DMS53 (cell line): Measurements from ENCODE around the gene RNF213.
A peak's percentile ranks its signal among the peaks of the same experiment; 100 is the strongest.
"Not testable (repeated sequence)": the region's sequence is repeated elsewhere in the genome, so short reads cannot be mapped to it uniquely, and the experiment has no call there.

Source experiments
- DNase-seq: peaks from one replicate; lab custom pipeline; 2025; lab: John Stamatoyannopoulos, UW

Gene RNF213

DNA sequence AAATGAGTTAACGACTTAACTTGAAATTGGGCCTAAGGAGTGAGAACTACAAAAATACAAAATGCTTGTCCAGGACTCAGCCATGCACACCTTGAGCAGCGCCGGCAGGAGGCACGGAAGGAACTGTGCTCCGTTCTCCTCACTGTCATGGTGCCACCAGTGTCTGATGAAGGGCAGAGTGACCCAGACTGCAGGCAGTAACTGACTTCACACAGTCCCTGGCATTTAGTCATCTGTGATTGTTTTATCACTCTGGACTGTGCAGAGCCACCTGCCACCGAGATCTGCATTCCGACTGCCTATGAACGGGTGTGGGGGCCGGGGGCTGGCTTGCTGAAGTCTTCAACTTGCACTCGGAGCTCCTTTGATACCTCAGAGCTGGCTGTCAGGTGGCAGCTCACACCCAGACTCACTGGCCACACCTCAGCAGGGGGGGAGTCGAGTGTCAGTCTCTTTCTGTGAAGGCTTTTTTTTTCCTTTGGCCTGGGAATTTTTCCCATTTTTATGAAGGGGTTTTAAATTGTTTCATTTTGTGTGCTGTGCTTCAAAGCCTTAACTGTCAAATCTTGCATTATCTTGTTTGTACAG, 134.1 kb downstream of the RNF213 start:
- DNase-seq = no peak

DNA sequence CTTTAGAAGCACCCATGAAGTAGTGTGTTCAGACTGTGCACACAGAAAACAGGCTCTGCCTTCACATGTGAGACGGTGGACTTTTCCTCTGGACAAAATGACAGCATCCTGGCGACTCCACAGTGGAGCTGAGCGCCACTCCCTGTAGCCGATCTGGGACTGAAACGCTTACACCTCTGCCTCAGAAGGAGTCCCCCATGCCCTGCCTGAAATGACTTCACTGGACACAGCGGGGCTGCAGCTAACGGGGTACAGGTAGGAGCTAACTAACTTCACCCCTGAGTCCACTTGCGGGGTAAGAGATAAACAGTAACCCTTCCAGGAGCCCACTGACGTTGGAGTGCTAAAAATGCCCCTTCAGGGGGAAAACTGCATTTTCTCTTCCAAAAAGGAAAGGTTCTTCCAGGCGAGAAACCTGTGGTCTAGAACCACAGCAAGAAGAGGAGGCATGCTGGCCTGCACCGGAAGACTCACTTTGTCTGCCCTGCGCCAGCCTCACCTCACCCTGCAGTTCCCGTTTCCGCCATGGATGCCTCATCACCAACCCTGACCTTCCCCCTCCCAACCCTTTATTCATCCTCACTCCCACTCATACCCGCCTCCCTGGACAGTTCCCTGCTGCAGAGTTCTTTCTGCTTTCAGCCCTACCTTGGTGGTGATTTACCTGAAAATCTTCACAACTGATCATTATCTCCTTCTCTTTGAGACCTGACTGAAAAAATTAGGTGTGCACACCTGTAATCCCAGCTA, 134.9 kb downstream of the RNF213 start:
- DNase-seq = no peak

DNA sequence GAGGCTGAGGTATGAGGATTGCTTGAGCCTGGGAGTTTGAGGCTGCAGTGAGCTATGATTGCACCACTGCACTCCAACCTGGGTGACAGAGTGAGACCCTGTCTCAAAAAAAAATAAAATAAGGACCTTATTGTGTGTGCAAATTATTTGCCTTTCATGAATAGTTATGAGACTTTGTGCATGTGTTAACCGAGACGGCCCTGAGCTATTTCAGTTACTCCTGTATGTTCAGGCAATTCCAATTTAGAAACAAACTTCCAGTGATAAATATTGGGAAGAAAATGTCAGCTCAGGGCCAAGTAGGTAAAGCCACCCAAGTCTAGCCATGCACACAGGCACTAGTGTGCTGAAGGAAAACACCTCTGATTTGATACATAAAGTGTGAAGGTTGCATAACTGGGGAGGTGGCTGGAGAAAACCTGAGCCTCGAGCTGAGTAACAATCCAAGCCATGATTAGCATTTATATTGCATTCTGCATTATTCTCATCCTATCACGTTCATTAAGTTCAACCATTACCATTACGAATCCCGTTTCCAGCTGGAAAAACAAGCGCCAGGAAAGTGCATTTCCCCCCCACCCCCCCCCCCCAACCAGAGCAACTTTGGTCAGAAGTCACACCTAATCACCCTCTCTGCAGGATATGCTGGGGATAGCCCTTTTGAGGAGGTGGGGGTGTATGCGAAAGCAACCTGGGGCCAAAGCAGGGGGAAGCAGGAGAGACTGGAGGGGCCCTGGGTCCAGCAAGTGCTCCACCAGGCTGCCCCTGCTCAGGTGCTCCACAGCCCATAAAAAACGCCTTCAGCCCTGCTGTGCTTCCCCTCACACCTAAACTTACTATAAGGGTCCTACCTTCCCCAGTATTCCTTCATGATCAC, 135.7 kb downstream of the RNF213 start:
- no peak for DNase-seq

DNA sequence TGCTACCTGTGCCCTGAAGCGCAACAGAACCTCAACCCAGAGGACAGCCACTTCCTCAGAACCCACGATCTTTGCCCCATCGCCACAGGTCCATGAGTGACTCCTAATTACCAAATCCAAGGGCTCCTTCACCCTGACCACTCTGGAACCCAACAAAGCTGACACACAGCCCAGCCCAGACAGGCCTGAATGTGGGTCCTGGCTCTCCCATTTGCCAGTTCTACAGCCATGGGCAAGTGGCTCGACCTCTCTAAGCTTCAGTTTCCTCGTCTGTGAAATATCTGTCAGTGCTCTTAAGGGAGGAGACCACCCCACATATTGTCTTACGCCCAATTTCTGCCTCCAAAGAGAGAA, 136.4 kb downstream of the RNF213 start:
- DNase-seq = no peak

DNA sequence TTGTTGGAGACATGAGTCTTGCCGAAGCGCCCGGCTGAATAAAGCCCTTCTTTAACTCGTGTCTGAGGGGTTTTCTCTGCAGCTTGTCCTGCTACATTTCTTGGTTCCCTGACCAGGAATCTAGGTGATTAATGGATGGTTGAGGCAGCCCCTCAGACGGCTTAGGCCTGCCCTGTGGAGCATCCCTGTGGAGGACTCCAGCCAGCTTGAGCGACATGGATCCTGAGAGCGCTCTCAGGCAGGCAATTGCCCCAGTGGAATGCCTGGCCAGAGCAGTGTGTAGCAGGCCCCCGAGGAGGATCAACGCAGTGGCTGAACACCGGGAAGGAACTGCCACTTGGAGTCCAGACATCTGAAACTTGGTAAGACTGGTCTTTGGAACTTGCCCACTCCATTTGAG, 137.0 kb downstream of the RNF213 start:
- DNase-seq = no peak

DNA sequence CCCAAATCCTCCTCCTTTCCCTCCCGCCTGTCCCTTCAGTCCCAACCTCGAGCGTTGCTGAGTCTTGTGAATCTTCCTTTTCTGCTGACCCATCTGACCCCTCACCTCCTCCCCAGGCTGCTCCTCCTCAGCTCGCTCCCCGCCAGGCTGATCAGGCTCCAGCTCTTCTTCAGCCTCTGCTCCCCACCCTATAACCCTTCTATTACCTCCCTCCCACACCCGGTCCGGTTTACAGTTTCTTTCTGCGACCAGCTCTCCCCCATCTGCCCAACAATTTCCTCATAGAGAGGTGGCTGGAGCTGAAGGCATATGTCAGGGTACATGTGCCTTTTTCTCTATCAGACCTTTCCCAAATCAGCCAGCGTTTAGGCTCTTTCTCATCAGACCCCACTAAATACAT, 140.4 kb downstream of the RNF213 start:
- not testable (repeated sequence) for DNase-seq

DNA sequence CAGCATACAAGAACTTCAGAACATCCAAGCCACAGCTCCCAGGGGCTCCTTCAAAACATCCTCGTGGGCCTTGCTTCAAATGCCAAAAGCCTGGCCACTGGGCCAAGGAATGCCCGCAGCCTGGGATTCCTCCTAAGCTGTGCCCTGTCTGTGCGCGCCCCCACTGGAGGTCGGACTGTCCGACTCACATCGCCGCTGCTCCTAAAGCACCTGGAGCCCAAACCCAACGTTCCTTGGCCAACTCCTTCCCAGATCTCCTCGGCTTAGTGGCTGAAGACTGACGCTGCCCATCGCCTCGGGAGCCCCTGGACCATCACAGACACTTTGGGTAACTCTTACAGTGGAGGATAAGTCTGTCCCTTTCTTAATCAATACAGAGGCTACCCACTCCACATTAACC, 141.4 kb downstream of the RNF213 start:
- not testable (repeated sequence) for DNase-seq

DNA sequence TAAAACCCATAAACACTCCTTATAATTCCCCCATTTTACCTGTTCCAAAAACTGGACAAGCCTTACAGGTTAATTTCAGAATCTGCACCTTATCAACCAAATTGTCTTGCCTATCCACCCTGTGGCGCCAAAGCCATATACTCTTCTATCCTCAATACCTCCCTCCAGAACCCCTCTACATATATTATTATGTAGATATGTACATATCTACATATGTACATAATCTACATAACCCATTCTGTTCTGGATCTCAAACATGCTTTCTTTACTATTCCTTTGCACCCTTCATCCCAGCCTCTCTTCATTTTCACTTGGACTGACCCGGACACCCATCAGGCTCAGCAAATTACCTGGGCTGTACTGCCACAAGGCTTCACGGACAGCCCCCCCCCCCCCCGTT, 142.3 kb downstream of the RNF213 start:
- no peak for DNase-seq

DNA sequence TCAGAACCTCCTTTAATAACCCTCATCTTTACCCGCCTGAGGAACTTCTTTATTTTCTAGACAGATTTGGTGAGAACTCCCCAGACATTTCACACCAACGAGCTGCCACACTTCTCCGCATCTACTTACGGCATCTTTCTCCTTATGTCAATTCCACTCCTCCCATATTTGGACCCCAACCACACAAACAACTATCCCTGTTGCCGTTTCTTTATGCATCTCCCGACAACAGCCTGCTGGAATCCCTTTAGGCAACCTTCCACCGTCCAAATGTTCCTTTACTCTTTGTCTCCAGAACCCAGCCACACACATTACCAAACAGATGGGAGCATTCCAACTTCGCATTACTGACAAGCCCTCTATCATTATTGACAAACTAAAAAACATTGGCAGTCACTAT, 145.5 kb downstream of the RNF213 start:
- no peak for DNase-seq

DNA sequence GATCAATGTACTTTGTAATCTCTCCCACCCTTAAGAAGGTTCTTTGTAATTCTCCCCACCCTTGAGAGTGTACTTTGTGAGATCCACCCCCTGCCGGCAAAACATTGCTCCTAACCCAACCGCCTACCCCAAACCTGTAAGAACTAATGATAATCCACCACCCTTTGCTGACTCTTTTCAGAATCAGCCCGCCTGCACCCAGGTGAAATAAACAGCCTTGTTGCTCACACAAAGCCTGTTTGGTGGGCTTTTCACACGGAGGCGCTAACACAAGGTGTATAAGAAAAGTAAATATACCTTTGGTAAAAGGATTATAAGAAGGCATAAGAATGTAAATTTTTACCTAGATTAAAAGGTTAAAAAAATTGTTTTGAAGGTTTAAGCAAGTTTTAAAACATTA, 147.3 kb downstream of the RNF213 start:
- DNase-seq = not testable (repeated sequence)

DNA sequence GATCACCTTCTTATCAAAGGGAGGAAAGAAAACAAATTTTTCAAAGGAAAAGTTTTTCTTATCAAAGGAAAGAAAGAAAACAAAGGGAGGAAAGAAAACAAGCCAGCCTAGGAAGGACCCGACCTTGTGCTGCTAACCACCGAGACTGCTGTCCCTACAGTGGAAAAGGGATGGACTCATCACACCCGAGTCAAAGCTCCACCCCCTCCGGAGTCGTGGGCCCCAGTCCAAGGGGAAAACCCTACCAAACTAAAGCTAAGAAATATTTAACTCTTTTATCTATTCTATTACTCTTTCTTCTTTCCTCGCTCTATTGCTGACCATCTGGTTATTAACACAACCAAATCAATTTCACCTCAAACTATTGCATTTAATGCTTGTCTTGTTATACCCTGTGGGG, 148.2 kb downstream of the RNF213 start:
- DNase-seq = no peak

DNA sequence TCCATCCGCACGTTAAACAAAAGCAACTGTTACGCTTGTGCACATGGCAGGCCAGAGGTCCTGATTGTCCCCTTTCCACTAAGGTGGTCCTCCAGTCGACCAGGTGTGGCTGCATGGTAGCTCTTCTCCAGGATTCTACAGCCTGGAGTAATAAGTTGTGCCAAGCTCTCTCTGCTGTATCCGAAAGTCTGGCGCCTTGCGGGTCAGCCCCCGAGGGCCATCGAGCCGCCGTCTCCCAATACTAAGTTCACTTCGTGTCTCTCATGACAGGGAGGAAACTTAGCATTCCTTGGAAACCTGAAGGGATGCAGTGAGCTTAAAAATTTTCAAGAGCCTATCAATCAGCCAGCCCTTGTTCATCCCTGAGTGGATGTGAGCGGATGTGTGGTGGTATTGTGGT, 149.0 kb downstream of the RNF213 start:
- DNase-seq = no peak

DNA sequence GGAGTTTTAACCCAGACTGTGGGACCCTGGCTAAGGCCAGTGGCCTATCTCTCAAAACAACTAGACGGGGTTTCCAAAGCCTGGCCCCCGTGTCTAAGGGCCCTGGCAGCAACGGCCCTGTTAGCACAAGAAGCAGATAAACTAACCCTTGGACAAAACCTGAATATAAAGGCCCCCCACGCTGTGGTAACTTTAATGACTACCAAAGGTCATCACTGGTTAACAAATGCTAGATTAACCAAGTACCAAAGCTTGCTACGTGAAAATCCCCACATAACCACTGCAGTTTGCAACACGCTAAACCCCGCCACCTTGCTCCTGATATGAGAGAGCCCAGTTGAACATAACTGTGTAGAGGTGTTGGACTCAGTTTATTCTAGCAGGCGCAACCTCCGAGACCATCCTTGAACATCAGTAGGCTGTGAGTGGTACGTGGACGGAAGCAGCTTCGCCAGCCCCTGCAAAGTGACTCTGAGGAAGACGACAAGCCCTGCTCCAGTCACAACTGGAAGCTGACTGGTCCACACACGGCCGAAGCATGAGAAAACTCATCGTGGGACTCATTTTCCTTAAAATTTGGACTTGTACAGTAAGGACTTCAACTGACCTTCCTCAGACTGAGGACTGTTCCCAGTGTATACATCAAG, 149.9 kb downstream of the RNF213 start:
- DNase-seq = not testable (repeated sequence)

DNA sequence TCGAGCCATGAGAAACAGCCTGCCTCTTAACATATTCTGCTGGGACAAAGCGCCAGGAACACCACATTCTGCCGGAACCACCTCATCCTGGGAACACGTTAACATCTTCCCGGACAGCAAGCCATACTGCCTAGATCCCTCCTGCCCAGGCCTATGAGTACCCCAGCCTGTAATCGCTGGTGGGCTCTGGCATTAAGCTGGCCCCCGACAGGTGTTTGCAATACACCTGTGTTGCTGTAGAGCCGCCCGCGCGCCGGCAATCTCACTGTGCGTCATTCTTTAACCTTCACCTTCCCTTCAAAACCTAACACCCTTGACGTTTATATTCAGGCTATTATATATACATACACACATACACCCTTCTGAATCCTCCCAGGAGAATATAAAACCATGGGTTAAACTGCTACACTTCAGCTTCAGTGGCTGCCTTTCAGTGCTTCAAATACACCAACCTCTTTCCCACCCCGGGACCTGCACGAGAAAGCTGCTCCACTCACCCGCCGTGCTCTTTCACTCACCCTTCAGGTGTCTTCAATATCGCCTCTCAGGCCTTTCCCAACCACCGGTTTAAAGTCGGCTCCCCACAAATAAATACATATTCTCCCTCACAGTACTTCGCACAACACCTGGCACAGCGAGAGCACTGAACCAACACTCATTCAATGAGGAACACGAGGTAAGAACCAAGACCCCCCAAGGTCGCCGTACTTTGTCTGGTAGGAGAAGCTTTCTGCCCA, 153.3 kb downstream of the RNF213 start:
- peak; percentile 73 for DNase-seq

DNA sequence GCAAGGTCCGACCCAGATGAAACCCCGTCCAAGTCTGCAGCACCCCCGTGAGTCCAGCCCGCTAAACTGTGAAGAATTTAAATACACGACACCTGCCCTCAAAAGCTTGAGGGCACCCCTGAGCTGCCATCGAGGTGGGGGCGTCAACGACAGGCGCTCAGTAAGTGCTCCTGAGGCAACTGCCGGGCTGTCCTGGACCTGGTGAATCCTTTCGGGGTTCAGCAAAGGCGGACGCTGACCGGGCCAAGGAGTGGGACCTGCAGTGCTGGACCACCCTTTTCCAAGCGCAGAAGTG, 153.8 kb downstream of the RNF213 start:
- DNase-seq = no peak

DNA sequence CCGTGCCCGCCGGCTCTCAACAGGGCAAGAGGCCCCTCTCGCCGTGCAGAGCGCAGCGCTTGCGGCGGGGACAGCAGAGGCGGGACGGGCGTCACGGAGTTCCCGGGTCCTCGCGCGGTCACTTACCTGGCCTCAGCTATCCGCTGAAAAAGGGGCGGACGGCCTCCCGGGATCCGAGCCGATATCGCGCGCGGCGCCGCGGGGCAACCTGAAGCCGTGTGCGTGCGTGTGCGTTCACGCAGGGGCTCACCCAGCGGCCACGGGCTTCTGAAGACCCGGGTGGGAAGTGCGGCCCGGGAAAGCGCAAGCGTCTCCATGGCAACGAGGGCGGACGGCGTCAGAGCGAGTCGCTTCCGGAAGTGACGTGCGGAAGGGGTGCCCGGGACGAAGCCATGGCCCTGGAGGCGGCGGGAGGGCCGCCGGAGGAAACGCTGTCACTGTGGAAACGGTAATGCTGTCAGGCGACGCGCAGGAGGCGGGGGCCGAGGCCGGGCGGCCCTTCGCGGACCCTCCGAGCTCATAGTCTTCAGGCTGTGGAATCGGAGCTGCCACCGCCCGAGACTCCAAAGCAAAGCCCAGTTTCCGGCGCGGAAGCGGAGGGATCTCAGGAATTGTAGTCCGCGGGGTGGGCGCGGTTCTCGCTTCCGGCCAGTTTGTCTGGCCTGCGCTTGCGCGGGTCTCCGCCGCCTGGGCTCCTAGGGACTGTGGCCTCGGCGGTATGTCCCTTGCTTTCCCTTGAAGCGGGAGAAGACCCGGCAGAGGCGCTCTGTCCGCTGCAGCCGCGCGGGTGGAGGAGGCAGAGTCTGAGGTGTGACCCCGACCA, 154.4 kb downstream of the RNF213 start, which contains the start of gene ENDOV:
Gene ENDOV, plus strand, starts transcription at position 365 of the 823 bp plus-strand sequence. Its CDS starts 28 bp downstream, at position 393.
- peak; percentile 98 for DNase-seq

DNA sequence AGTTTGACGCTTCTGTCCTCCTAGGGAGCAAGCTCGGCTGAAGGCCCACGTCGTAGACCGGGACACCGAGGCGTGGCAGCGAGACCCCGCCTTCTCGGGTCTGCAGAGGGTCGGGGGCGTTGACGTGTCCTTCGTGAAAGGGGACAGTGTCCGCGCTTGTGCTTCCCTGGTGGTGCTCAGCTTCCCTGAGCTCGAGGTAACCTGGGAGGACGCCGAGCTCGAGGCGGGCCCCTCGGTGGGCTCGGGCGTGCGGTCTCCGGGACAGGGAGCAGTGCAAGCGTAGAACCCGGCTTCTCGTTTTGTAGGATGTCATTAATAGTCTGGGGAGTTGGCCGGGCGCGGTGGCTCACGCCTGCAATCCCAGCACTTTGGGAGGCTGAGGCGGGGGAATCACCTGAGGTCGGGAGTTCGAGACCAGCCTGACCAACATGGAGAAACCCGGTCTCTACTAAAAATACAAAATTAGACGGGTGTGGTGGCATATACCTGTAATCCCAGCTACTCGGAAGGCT, 155.0 kb downstream of the RNF213 start:
- DNase-seq = no peak

DNA sequence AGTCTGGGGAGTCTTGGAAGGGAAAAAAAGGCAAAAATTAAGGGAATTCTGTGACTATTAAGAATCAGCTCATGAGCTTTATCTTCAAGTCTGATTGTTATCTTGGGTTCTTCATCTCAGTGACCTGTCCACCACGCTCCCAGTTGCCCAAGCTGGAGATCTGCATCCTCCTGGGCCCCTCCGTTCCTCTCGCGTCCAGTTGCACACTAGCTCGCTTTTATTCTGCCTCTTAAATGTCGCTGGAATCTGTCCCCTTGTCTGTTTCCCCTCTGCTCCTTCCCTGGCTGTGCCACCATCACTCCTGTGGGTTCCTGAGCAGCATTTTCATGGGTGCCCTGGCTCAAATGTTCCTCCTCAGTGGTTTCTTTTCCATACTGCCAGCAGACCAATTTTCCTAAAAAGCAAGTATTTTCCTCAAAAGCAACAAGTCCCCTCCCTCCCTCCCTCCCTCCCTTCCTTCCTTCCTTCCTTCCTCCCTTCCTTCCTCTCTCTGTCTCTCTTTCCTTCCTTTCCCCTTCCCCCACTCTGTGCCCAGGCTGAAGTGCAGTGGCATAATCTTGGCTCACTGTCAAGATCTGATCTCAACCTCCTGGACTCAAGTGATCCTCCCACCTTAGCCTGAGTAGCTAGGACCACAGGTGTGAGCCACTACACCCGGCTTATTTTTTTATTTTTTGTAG, 155.7 kb downstream of the RNF213 start:
- no peak for DNase-seq

DNA sequence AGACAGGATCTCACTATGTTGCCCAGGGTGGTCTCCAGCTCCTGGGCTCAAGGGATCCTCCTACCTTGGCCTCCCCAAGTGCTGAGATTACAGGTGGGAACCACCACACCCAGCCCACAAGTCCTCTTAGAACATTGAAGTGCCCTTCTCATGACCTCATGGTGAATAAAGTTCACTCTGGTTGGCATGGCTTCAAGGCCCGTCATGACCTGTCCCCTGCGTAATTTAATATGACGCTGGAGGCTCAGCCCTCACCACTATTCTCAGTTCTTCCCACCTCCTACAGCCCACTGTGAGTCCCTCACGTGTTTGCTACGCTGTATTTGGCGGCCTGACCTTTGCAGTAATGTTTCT, 156.3 kb downstream of the RNF213 start:
- DNase-seq = no peak

DNA sequence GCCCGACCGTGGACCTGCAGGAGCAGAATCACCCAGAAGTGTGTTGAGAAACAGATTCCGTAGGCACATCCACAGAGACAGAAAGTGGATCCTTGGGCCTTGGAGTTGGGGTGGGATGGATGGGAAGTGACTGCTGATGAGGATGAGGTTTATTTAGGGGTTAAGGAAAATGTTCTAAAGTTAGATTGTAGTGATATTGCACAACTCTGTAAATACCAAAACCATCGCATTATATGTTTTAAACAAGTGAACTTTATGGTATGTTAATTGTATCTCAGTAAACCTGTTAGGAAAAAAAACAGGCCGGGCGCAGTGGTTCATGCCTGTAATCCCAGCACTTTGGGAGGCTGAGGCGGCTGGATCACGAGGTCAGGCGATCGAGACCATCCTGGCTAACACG, 157.9 kb downstream of the RNF213 start:
- no peak for DNase-seq
